ENCODE results near the gene METTL17.
"Not testable (repeated sequence)": the region's sequence is repeated elsewhere in the genome, so short reads cannot be mapped to it uniquely, and the experiment has no call there.

Gene METTL17, protein sequence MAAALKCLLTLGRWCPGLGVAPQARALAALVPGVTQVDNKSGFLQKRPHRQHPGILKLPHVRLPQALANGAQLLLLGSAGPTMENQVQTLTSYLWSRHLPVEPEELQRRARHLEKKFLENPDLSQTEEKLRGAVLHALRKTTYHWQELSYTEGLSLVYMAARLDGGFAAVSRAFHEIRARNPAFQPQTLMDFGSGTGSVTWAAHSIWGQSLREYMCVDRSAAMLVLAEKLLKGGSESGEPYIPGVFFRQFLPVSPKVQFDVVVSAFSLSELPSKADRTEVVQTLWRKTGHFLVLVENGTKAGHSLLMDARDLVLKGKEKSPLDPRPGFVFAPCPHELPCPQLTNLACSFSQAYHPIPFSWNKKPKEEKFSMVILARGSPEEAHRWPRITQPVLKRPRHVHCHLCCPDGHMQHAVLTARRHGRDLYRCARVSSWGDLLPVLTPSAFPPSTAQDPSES

GRCh38 chr14:20989787-20990600 lies at the start of gene METTL17:
Gene METTL17, plus strand, starts transcription at chr14:20989980. Its CDS starts 23 bp downstream, at chr14:20990003.
- DNase-seq (ENCODE audit: extremely low read depth, low read depth): peak; percentile 95
- TF ChIP-seq CTCF (IDR thresholded peaks at IDR 0.05; ENCODE audit: low read depth, low read length, missing control alignments): peak; percentile 48

DNA sequence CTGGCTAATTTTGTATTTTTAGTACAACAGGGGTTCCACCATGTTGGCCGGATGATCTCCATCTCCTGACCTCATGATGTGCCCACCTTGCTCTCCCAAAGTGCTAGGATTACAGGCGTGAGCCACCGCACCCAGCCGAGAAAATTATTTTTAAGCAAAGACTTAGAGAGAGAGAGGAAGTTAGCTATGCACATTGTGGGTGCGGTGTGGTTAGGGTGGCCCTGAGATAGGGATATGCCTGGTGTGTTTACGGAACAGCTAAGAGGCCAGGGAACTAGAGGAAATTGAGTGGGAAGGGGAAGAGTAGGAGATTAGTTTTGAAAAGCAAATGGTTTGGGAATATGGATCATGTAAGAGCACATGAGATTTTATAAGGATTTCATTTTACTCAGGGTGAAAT lies 44.6 kb upstream of the METTL17 start:
- not testable (repeated sequence) for DNase-seq (ENCODE audit: extremely low read depth, low read depth); H3K4me3 ChIP-seq (replicated peaks; ENCODE audit: low read depth, low read length)

More at GRCh38 chr14:20989787-20990600, at the start of gene METTL17:
- peak within 1 kb of the TSS; percentile 74 for H3K4me3 ChIP-seq (replicated peaks; ENCODE audit: low read depth, low read length)

DNA sequence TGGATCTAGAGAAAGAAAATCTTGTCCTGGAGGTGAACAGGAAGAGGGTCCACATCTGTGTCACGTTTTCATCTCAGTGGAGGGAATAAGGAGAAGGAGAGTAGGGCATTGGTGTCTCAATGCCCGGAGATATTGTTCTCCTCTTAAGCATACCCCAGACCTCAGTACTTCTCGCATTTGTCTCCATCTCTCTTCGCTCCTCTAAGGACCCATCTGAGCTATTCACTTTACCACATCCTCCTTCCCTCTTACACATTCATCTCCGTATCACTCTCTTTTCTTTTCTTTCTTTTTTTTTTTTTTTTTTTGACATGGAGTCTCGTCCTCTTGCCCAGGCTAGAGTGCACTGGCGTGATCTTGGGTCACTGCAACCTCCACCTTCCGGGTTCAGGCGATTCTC lies 43.1 kb upstream of the METTL17 start:
- H3K4me3 ChIP-seq (replicated peaks; ENCODE audit: low read depth, low read length); DNase-seq (ENCODE audit: extremely low read depth, low read depth): not testable (repeated sequence)

DNA sequence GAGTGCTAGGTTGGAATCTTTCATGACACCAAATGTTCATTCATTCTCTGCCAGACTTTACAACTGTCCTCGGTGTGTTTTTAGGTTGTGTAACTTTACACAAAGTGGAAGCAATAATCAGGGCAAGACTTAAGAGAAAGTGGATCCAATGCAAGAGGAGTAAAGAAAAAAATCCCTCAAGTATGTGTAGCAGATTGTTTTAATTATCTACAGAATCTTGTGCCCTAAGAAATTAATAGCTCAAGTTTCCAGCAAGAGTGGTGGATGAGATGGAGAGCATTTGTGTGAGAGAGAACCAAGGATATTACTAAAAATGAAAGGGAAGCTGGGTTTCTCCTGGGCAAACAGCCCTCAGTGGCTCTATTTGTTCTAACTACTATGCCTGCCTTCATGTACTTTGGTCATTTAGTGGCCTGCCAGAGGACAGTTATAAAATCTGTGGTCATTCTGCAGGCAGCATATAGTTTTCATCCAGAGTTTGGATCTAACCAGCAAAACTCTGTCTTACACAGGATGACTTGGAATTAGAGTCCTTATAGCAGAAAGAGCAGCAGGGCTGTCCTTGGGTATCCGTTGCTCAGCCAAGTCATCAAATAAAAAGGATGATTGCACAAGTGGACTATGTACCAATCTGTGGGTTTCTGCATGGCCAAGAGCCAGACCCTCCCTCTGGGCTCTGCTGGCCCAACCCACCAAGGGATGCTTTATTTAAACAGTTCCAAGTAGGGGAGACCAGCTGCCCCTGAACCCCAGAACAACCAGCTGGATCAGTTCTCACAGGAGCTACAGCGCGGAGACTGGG lies 34.8 kb upstream of the METTL17 start, which contains the start of gene RNASE2:
Gene RNASE2, plus strand, starts transcription at position 752 of the 802 bp plus-strand sequence. CDS start 285 bp downstream, outside the sequence.
- DNase-seq (ENCODE audit: extremely low read depth, low read depth); H3K4me3 ChIP-seq (replicated peaks; ENCODE audit: low read depth, low read length): not testable (repeated sequence)

DNA sequence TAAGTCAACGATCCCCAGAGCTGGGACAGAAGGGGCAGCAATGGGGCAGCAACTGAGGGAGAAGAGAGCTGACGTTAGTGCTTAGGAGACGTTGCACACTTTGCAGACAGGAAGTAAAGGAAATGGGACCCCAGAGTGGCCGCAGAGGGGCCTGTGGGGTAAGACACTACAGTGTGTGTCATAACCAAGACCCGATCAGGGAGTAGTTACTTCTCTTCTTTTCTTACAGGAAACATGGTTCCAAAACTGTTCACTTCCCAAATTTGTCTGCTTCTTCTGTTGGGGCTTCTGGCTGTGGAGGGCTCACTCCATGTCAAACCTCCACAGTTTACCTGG lies 34.3 kb upstream of the METTL17 start:
- not testable (repeated sequence) for H3K4me3 ChIP-seq (replicated peaks; ENCODE audit: low read depth, low read length); DNase-seq (ENCODE audit: extremely low read depth, low read depth)

- no peak for TF ChIP-seq CTCF (IDR thresholded peaks at IDR 0.05; ENCODE audit: low read depth, low read length, missing control alignments)
- H3K4me3 ChIP-seq (replicated peaks; ENCODE audit: low read depth, low read length): no peak overlapping the region
- no peak for DNase-seq (ENCODE audit: extremely low read depth, low read depth)
Observed at GRCh38 chr14:20956376-20956976, 33.3 kb upstream of the METTL17 start.

DNA sequence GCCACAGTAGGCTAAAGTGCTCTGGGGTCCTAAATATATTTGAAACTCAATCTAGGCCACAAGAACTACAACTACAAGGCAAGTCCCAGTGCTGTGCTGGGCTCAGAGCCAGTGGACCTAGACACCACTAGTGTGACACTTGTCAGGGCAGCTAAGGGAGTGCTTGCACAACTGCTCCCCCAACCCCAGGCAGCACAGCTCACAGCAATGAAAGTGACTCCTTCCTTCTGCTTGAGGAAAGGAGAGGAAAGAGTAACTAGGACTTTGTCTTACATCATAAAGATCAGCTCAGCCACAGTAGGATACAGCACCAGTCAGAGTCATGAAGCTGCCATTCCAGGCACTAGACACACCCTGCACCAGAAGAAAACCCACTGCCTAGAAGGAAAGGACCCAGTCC lies 30.8 kb upstream of the METTL17 start:
- H3K4me3 ChIP-seq (replicated peaks; ENCODE audit: low read depth, low read length); DNase-seq (ENCODE audit: extremely low read depth, low read depth): not testable (repeated sequence)

GRCh38 chr14:20969336-20969735 lies 20.4 kb upstream of the METTL17 start:
- TF ChIP-seq CTCF (IDR thresholded peaks at IDR 0.05; ENCODE audit: low read depth, low read length, missing control alignments): no peak
- DNase-seq (ENCODE audit: extremely low read depth, low read depth): no peak
- H3K4me3 ChIP-seq (replicated peaks; ENCODE audit: low read depth, low read length): no peak overlapping the region

GRCh38 chr14:20970647-20970982 lies 19.2 kb upstream of the METTL17 start:
- no peak for TF ChIP-seq CTCF (IDR thresholded peaks at IDR 0.05; ENCODE audit: low read depth, low read length, missing control alignments)
- no peak for DNase-seq (ENCODE audit: extremely low read depth, low read depth)
- H3K4me3 ChIP-seq (replicated peaks; ENCODE audit: low read depth, low read length): peak overlapping the region; percentile 58
